ENCODE measurements around the gene BRD8.

BRD8 gene

DNA sequence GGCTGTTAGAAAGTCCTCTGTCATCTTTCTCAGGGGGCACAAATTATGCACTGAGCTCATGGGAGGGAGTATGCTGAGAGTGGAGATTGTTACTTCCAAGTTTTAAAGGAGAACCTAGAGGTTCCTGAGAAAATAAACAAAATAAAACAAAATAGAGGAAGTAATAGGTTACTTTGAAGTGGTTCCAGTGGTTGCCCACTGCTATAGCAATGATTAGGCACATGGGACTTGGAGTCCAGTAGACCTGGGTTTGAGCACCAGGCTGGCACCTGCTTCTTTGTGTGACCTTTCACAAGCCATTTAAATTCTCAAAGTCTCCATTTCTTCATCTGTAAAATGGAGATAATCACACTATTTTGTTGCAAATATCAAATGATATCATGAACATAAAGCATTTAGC lies 48.5 kb upstream of the BRD8 start (continued):
- TF ChIP-seq ZFP3 (CRISPR knock-in tag; IDR thresholded peaks at IDR 0.05) (no peak), PPARA (CRISPR knock-in tag; IDR thresholded peaks at IDR 0.05; ENCODE audit: borderline replicate concordance) (no peak), ESRRG (CRISPR knock-in tag; IDR thresholded peaks at IDR 0.05) (no peak), CSDC2 (CRISPR knock-in tag; IDR thresholded peaks at IDR 0.05) (no peak)

- no peak for ATAC-seq
These were observed 46.3 kb upstream of the BRD8 start for GRCh38 chr5:138224712-138225111.

DNA sequence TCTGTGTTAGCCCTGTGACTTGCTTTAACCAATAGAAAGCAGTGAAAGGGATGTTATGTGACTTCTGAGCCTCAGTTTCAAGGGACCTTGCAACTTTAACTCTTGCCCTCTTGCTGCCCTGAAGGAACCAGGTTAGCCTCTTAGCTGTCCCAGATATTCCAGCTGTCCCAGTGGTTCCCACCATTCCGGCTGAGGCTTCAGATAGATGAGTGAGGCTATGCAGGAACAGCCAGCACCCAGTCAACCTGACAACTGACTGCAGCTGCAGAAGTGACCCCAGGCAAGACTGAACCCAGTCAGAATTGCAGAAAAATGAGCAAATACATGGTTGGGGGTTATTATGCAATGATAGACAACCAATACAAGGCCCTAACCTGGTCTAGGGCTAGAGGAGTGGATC lies 45.1 kb upstream of the BRD8 start:
- TF ChIP-seq ESRRG (CRISPR knock-in tag; IDR thresholded peaks at IDR 0.05) = no peak
- TF ChIP-seq CREB5 (CRISPR knock-in tag; IDR thresholded peaks at IDR 0.05; ENCODE audit: low read depth) = no peak
- TF ChIP-seq PATZ1 (CRISPR knock-in tag; IDR thresholded peaks at IDR 0.05; ENCODE audit: borderline replicate concordance) = no peak
- no peak for TF ChIP-seq GLIS3 (CRISPR knock-in tag; IDR thresholded peaks at IDR 0.05)
- TF ChIP-seq TCF4 (CRISPR knock-in tag; IDR thresholded peaks at IDR 0.05; ENCODE audit: borderline replicate concordance) = no peak
- TF ChIP-seq ZC3H10 (CRISPR knock-in tag; IDR thresholded peaks at IDR 0.05) = no peak
- TF ChIP-seq BACH2 (CRISPR knock-in tag; IDR thresholded peaks at IDR 0.05; ENCODE audit: borderline replicate concordance) = no peak
- TF ChIP-seq, protein P1, sequence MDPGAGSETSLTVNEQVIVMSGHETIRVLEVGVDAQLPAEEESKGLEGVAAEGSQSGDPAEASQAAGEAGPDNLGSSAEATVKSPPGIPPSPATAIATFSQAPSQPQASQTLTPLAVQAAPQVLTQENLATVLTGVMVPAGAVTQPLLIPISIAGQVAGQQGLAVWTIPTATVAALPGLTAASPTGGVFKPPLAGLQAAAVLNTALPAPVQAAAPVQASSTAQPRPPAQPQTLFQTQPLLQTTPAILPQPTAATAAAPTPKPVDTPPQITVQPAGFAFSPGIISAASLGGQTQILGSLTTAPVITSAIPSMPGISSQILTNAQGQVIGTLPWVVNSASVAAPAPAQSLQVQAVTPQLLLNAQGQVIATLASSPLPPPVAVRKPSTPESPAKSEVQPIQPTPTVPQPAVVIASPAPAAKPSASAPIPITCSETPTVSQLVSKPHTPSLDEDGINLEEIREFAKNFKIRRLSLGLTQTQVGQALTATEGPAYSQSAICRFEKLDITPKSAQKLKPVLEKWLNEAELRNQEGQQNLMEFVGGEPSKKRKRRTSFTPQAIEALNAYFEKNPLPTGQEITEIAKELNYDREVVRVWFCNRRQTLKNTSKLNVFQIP (CRISPR knock-in tag; IDR thresholded peaks at IDR 0.05; ENCODE audit: borderline replicate concordance, low read depth) = no peak
- TF ChIP-seq ZNF8 (CRISPR knock-in tag; IDR thresholded peaks at IDR 0.05) = no peak
- ATAC-seq = no peak

More at GRCh38 chr5:138224712-138225111, 46.3 kb upstream of the BRD8 start:
- TF ChIP-seq SNAI2 (CRISPR knock-in tag; IDR thresholded peaks at IDR 0.05) = no peak

- no peak for ATAC-seq
- TF ChIP-seq SNAI2 (CRISPR knock-in tag; IDR thresholded peaks at IDR 0.05) (no peak), CREB5 (CRISPR knock-in tag; IDR thresholded peaks at IDR 0.05; ENCODE audit: low read depth) (no peak)
These were observed 38.4 kb upstream of the BRD8 start for GRCh38 chr5:138216799-138217198.

- peak; percentile 99 for ATAC-seq
- TF ChIP-seq ESRRG (CRISPR knock-in tag; IDR thresholded peaks at IDR 0.05) (no peak), CSDC2 (CRISPR knock-in tag; IDR thresholded peaks at IDR 0.05) (no peak), ZNF70 (CRISPR knock-in tag; IDR thresholded peaks at IDR 0.05) (no peak), ZNF565 (CRISPR knock-in tag; conservative IDR thresholded peaks at IDR 0.05; ENCODE audit: low read depth) (no peak), CREB5 (CRISPR knock-in tag; IDR thresholded peaks at IDR 0.05; ENCODE audit: low read depth) (no peak), BACH2 (CRISPR knock-in tag; IDR thresholded peaks at IDR 0.05; ENCODE audit: borderline replicate concordance) (no peak), RARB (CRISPR knock-in tag; IDR thresholded peaks at IDR 0.05) (no peak), SNAI2 (CRISPR knock-in tag; IDR thresholded peaks at IDR 0.05) (no peak), ZFP3 (CRISPR knock-in tag; IDR thresholded peaks at IDR 0.05) (no peak), PPARA (CRISPR knock-in tag; IDR thresholded peaks at IDR 0.05; ENCODE audit: borderline replicate concordance) (no peak), ZNF8 (CRISPR knock-in tag; IDR thresholded peaks at IDR 0.05) (no peak)
- TF ChIP-seq, protein P1 (CRISPR knock-in tag; IDR thresholded peaks at IDR 0.05; ENCODE audit: borderline replicate concordance, low read depth) = no peak
- TF ChIP-seq, protein P2, sequence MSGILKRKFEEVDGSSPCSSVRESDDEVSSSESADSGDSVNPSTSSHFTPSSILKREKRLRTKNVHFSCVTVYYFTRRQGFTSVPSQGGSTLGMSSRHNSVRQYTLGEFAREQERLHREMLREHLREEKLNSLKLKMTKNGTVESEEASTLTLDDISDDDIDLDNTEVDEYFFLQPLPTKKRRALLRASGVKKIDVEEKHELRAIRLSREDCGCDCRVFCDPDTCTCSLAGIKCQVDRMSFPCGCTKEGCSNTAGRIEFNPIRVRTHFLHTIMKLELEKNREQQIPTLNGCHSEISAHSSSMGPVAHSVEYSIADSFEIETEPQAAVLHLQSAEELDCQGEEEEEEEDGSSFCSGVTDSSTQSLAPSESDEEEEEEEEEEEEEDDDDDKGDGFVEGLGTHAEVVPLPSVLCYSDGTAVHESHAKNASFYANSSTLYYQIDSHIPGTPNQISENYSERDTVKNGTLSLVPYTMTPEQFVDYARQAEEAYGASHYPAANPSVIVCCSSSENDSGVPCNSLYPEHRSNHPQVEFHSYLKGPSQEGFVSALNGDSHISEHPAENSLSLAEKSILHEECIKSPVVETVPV (CRISPR knock-in tag; IDR thresholded peaks at IDR 0.05) = no peak
These were observed 35.0 kb upstream of the BRD8 start, which contains the start of gene CDC23 for GRCh38 chr5:138213161-138214029. TSS of gene CDC23 (minus strand) at chr5:138213323. CDS start at chr5:138213312, 11 bp downstream.
